Neural progenitor cell (in vitro differentiated cells): ENCODE results near the gene ATP8B2. TPM values are rescaled to one million over a fixed set of nuclear protein-coding genes. Genes with fewer than 3 reads are reported as not detected.
"Not testable (repeated sequence)": the region's sequence is repeated elsewhere in the genome, so short reads cannot be mapped to it uniquely, and the experiment has no call there.

ENCODE experiments used
- DNase-seq: peaks from one replicate; pipeline ENCODE4 v3.0.0-alpha.2; 2016; ENCODE audit warnings: low spot score
- H2AFZ ChIP-seq: fragments of 200-600 bp; sonication (generic); replicated peaks from 2 replicates; pipeline ENCODE4 v1.6.1; 2016; ENCODE audit warnings: antibody characterized with exemption
- H3F3A ChIP-seq: fragments of 200-600 bp; sonication (generic); 2 replicates; pipeline ENCODE4 v1.6.1; 2016; ENCODE audit warnings: antibody characterized with exemption, low read depth
- H3K27ac ChIP-seq: fragments of 200-600 bp; sonication (generic); 2 replicates; pipeline ENCODE4 v1.5.1; 2016; ENCODE audit warnings: mild to moderate bottlenecking
- H3K27me3 ChIP-seq: fragments of 200-600 bp; sonication (generic); 2 replicates; pipeline ENCODE4 v1.6.1; 2016; ENCODE audit warnings: mild to moderate bottlenecking, moderate library complexity
- H3K36me3 ChIP-seq: fragments of 200-600 bp; sonication (generic); 2 replicates; pipeline ENCODE4 v1.5.1; 2016
- H3K4me1 ChIP-seq: fragments of 200-600 bp; sonication (generic); 2 replicates; pipeline ENCODE4 v1.6.1; 2016; ENCODE audit warnings: mixed run types
- H3K4me2 ChIP-seq: fragments of 200-600 bp; sonication (generic); 2 replicates; pipeline ENCODE4 v1.6.1; 2016
- H3K4me3 ChIP-seq: fragments of 200-600 bp; sonication (generic); 2 replicates; pipeline ENCODE4 v1.5.1; 2016
- H3K79me2 ChIP-seq: fragments of 200-600 bp; sonication (generic); 2 replicates; pipeline ENCODE4 v1.6.1; 2016; ENCODE audit warnings: low read depth
- H3K9ac ChIP-seq: fragments of 200-600 bp; sonication (generic); 2 replicates; pipeline ENCODE4 v1.6.1; 2016
- H3K9me3 ChIP-seq: fragments of 200-600 bp; sonication (generic); 2 replicates; pipeline ENCODE4 v1.5.1; 2016; ENCODE audit warnings: low read depth
- H4K20me1 ChIP-seq: fragments of 200-600 bp; sonication (generic); 2 replicates; pipeline ENCODE4 v1.6.1; 2016; ENCODE audit warnings: low read depth
- H3K27ac Mint-ChIP-seq: 3 replicates; pipeline ENCODE4 v1.8.0; 2021; ENCODE audit warnings: mixed read lengths
- H3K27me3 Mint-ChIP-seq: 2 replicates; pipeline ENCODE4 v1.8.0; 2022; ENCODE audit warnings: low read depth, mild to moderate bottlenecking, inconsistent platforms, moderate library complexity, mixed read lengths; ENCODE audit not compliant: insufficient read depth
- H3K36me3 Mint-ChIP-seq: 3 replicates; pipeline ENCODE4 v1.8.0; 2021; ENCODE audit warnings: mixed read lengths
- H3K4me1 Mint-ChIP-seq: 3 replicates; pipeline ENCODE4 v1.8.0; 2021; ENCODE audit warnings: mixed read lengths
- H3K4me3 Mint-ChIP-seq: 3 replicates; pipeline ENCODE4 v1.8.0; 2021; ENCODE audit warnings: mild to moderate bottlenecking, moderate library complexity, mixed read lengths
- H3K9me3 Mint-ChIP-seq: 3 replicates; pipeline ENCODE4 v1.8.0; 2020; ENCODE audit warnings: mixed read lengths
- CTCF ChIP-seq: fragments of 200-600 bp; sonication (generic); IDR thresholded peaks from 2 replicates; pipeline ENCODE4 v1.5.1; 2017; ENCODE audit warnings: antibody characterized with exemption, mild to moderate bottlenecking
- EZH2 ChIP-seq: fragments of 200-600 bp; sonication (generic); IDR thresholded peaks from 2 replicates; pipeline ENCODE4 v1.6.1; 2017; ENCODE audit warnings: antibody characterized with exemption, mild to moderate bottlenecking, moderate library complexity
- EZH2phosphoT487 ChIP-seq: fragments of 200-600 bp; sonication (generic); IDR thresholded peaks from 2 replicates; pipeline ENCODE4 v1.6.1; 2017; ENCODE audit warnings: antibody characterized with exemption
- total RNA-seq: library from RNA; depleted of rRNA; stranded (reverse); fragments of >200 nt; gene quantifications from 2 replicates; pipeline ENCODE4 v1.2.3, GENCODE V29; 2015; ENCODE audit warnings: low replicate concordance

Gene ATP8B2, protein sequence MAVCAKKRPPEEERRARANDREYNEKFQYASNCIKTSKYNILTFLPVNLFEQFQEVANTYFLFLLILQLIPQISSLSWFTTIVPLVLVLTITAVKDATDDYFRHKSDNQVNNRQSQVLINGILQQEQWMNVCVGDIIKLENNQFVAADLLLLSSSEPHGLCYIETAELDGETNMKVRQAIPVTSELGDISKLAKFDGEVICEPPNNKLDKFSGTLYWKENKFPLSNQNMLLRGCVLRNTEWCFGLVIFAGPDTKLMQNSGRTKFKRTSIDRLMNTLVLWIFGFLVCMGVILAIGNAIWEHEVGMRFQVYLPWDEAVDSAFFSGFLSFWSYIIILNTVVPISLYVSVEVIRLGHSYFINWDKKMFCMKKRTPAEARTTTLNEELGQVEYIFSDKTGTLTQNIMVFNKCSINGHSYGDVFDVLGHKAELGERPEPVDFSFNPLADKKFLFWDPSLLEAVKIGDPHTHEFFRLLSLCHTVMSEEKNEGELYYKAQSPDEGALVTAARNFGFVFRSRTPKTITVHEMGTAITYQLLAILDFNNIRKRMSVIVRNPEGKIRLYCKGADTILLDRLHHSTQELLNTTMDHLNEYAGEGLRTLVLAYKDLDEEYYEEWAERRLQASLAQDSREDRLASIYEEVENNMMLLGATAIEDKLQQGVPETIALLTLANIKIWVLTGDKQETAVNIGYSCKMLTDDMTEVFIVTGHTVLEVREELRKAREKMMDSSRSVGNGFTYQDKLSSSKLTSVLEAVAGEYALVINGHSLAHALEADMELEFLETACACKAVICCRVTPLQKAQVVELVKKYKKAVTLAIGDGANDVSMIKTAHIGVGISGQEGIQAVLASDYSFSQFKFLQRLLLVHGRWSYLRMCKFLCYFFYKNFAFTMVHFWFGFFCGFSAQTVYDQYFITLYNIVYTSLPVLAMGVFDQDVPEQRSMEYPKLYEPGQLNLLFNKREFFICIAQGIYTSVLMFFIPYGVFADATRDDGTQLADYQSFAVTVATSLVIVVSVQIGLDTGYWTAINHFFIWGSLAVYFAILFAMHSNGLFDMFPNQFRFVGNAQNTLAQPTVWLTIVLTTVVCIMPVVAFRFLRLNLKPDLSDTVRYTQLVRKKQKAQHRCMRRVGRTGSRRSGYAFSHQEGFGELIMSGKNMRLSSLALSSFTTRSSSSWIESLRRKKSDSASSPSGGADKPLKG
- total RNA-seq, result 41.6 and 63.4 TPM in 2 replicates

DNA sequence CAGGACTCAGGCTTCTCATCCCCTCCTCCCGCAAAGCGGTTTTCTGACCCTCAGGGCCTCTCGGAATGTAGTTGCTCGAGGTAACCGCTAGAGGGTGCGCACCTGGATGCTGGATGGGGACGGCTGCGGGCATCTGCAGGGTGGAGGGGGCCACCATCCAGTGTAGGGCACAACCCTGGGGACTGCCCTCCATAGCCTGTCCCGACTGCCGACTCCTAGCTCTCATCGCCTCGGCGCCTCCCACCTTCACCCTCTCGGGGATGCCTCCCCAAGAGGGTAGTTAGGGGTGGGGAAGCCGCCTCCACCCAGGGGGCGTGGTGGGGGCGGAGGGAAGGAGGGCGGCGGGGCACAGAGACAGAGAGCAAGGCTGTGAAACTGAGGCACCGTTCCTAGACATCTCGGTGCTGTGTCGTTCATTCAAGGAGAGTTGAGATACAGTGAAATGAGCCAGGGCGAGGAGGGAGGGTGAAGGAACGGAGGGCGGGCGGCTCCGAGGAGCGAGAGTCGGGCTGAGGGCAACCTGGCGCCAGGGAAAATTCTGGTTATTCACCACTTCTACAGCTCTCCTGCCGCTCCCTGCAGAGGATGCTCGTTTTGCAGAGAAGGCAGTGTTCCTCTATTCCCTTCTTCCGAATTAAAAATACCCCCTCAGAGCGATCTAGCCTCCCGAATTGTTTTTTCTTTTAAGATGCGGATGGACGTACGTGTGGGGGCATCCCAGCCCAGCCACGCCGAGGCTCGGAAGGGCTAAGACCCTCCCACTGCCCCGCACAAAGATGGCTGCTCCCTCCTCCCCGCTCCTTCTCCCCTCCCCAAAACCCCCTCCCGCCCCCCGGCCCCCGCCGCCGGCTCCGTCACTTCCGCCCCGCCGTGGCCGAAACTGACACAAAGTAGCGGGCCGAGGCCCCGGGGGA lies at the start of gene ATP8B2:
ATP8B2 (plus strand) TSS at position 857 of the 914 bp plus-strand sequence. CDS start 2,617 bp downstream, outside the sequence.
- Histone ChIP-seq H2AFZ (peak within 1 kb of the TSS; percentile 97), H3K4me3 (peak within 1 kb of the TSS; percentile 98), H4K20me1 (peaks cover 32% of the 10 kb centered on the region), H3K79me2 (peaks cover 24% of the 10 kb centered on the region), H3K9me3 (no peaks in the 10 kb centered on the region), H3K36me3 (no peaks in the 10 kb centered on the region), H3F3A (peaks cover 23% of the 10 kb centered on the region), H3K27me3 (no peaks in the 10 kb centered on the region), H3K27ac (no peak within 1 kb of the TSS), H3K9ac (peak within 1 kb of the TSS; percentile 39), H3K4me1 (peaks cover 25% of the 10 kb centered on the region), H3K4me2 (peak within 1 kb of the TSS; percentile 100)
- Mint-ChIP-seq H3K4me3 (peak within 1 kb of the TSS; percentile 98), H3K36me3 (no peaks in the 10 kb centered on the region), H3K9me3 (peaks cover under 1% of the 10 kb centered on the region), H3K27ac (peak within 1 kb of the TSS; percentile 91), H3K4me1 (peaks cover 30% of the 10 kb centered on the region), H3K27me3 (peaks cover 4% of the 10 kb centered on the region)
- TF ChIP-seq EZH2 (no peak), EZH2phosphoT487 (no peak), CTCF (peak; percentile 93)
- DNase-seq, result peak; percentile 91

GRCh38 chr1:154276797-154277196 lies 48.5 kb upstream of the ATP8B2 start:
- Mint-ChIP-seq H3K27ac (no peak overlapping the region), H3K4me3 (no peak overlapping the region), H3K27me3 (peaks cover 7% of the 10 kb centered on the region), H3K9me3 (no peaks in the 10 kb centered on the region), H3K4me1 (peaks cover 15% of the 10 kb centered on the region), H3K36me3 (peaks cover 3% of the 10 kb centered on the region)
- Histone ChIP-seq H3K79me2 (peaks cover 11% of the 10 kb centered on the region), H3K4me3 (no peak overlapping the region), H3K9ac (no peak overlapping the region), H3K27ac (no peak overlapping the region), H3K27me3 (no peaks in the 10 kb centered on the region), H4K20me1 (no peaks in the 10 kb centered on the region), H2AFZ (no peak overlapping the region), H3K4me2 (no peak overlapping the region), H3K36me3 (no peaks in the 10 kb centered on the region), H3K9me3 (no peaks in the 10 kb centered on the region), H3F3A (peaks cover 8% of the 10 kb centered on the region), H3K4me1 (no peaks in the 10 kb centered on the region)
- TF ChIP-seq EZH2 (no peak), CTCF (peak; percentile 45), EZH2phosphoT487 (no peak)
- DNase-seq, result peak; percentile 20

DNA sequence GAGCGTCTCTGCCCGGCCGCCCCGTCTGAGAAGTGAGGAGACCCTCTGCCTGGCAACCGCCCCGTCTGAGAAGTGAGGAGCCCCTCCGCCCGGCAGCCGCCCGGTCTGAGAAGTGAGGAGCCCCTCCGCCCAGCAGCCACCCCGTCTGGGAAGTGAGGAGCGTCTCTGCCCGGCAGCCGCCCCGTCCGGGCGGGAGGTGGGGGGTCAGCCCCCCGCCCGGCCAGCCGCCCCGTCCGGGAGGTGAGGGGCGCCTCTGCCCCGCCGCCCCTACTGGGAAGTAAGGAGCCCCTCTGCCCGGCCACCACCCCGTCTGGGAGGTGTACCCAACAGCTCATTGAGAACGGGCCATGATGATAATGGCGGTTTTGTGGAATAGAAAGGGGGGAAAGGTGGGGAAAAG lies 37.7 kb upstream of the ATP8B2 start:
- H3K9me3 ChIP-seq, H3K4me2 ChIP-seq, H2AFZ ChIP-seq, H3K27ac Mint-ChIP-seq, H3K4me3 Mint-ChIP-seq, H3K36me3 Mint-ChIP-seq, H3F3A ChIP-seq, H3K4me1 ChIP-seq, H3K4me1 Mint-ChIP-seq, H3K27me3 Mint-ChIP-seq, H3K9me3 Mint-ChIP-seq, H3K79me2 ChIP-seq, H3K4me3 ChIP-seq, H3K27ac ChIP-seq, H3K27me3 ChIP-seq, H3K9ac ChIP-seq, H4K20me1 ChIP-seq, H3K36me3 ChIP-seq, DNase-seq: not testable (repeated sequence)
